GM12865 (cell line): Measurements from ENCODE around the gene EXD2.
"Not testable (repeated sequence)": the region's sequence is repeated elsewhere in the genome, so short reads cannot be mapped to it uniquely, and the experiment has no call there.

Source experiments
- DNase-seq: peaks from one replicate; pipeline ENCODE4 v3.0.0; 2010; ENCODE audit warnings: low read depth
- H3K4me3 ChIP-seq: 2 replicates; pipeline ENCODE4 v1.5.1; 2011; ENCODE audit warnings: mild to moderate bottlenecking, low read depth, low read length, control low read depth
- TF ChIP-seq, protein P1 (sequence below): IDR thresholded peaks from 2 replicates; pipeline ENCODE4 v1.5.1; 2011; ENCODE audit warnings: low read length, control low read depth, low read depth, inconsistent platforms; ENCODE audit not compliant: insufficient read depth; ENCODE audit errors: missing control alignments

Gene EXD2

DNA sequence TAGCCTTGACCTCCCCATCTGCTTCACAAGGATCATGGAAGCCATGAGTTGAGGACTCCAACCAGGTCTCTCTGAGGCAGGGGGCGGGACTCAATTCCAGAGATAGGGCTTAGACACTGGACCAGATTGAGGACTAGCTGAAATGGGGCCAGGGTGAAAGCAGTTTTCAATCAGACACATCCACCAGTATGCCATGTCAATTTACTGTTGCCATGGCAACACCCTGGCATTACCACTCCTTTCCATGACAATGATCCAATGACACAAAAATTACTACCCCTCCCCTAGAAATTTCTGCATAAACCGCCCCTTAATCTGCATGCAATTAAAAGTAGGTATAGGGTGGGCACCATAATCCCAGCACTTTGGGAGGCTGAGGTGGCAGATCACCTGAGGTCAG lies 19.7 kb upstream of the EXD2 start:
- TF ChIP-seq, protein P1, sequence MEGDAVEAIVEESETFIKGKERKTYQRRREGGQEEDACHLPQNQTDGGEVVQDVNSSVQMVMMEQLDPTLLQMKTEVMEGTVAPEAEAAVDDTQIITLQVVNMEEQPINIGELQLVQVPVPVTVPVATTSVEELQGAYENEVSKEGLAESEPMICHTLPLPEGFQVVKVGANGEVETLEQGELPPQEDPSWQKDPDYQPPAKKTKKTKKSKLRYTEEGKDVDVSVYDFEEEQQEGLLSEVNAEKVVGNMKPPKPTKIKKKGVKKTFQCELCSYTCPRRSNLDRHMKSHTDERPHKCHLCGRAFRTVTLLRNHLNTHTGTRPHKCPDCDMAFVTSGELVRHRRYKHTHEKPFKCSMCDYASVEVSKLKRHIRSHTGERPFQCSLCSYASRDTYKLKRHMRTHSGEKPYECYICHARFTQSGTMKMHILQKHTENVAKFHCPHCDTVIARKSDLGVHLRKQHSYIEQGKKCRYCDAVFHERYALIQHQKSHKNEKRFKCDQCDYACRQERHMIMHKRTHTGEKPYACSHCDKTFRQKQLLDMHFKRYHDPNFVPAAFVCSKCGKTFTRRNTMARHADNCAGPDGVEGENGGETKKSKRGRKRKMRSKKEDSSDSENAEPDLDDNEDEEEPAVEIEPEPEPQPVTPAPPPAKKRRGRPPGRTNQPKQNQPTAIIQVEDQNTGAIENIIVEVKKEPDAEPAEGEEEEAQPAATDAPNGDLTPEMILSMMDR: no peak
- no peak for DNase-seq
- no peak overlapping the region for H3K4me3 ChIP-seq

DNA sequence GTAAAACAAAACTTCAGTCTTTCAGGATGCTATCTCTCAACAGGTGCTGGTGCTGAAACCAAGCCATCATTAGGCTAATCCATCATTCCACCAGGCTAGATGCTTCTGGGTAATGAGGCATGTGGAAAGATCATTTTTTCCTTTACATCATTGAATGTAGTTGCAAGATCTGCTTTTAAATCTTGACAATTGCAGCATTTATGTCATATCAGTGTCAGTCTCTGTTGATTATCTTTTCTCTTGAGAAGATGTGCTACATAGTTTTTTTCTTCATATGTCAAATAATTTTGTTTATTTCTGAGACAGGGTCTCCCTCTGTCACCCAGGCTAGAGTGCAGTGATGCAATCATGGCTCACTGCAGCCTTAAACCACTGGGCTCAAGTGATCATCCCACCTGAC lies 16.2 kb upstream of the EXD2 start:
- TF ChIP-seq, protein P1: no peak
- H3K4me3 ChIP-seq: no peak overlapping the region
- DNase-seq: no peak

DNA sequence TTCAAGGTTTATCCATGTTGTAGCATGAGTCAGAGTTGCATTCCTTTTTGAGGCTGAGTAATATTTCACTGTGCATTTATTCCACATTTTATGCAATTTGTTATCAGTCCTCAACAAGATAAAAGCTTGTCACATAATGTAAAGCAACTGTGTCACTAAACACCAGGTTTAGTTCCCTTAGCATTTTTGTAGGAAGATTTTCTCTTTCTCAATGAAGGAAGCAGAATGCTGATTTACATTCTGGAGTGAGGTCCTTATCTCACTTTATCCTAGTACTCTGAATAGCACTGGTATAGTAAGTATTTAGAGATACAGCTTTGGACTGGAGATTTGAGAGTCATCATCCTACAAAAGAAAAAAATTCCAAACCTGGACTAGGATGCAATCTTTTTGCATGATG lies 9.8 kb upstream of the EXD2 start:
- DNase-seq: no peak
- TF ChIP-seq, protein P1: no peak
- no peak overlapping the region for H3K4me3 ChIP-seq

DNA sequence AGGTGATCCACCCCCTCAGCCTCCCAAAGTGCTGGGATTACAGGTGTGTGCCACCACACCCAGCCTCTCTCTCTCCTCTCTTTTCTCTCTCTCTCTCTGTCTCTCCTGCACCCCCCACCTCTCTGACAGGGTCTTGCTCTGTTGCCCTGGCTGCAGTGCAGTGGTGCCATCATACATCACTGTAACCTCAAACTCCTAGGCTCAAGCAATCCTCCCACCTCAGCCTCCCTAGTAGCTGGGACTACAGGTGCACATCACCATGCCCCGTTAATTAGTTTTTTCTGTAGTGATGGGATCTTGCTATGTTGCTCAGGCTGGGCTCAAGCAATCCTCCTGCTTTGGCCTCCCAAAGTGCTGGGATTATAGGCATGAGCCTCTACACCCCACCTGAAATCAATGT lies 8.7 kb upstream of the EXD2 start:
- not testable (repeated sequence) for DNase-seq, H3K4me3 ChIP-seq

DNA sequence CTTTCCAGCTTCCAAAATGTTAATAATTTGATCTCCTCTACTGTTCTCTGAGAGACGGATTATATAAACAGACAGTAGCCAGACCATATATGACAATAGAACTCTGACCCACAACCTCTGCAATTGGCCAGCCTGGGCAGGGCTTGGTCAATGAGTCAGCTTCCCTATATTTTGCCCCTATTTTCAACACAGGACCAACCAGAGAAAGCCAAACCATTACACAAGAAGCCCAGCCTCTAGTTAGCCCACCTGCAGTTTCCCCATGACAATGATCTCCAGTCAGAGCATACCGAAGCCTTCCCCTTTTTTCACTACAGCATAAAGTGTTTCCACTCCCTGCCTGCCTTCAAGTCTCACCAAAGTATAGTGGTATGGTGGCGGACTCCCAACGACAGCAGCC lies 7.6 kb upstream of the EXD2 start:
- TF ChIP-seq, protein P1: no peak
- no peak overlapping the region for H3K4me3 ChIP-seq
- DNase-seq: no peak

DNA sequence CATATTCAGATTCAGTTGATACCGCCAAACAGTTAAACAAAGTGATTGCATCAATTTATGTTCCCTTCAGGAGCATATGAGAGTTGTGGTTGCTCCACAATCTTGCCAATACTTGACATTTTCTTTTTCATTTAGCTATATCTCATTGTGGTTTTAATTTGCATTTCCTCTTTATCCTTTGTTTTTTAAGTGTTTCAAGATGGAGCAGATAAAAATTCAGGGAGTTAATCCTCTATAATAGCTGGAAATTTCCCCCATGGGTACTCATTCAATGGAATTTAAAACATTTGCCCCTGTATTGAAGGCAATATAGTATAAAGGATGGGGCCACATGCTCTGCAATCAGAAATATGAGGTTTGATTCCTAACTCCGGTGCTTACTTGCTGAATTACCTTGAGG lies 1.1 kb upstream of the EXD2 start:
- TF ChIP-seq, protein P1: no peak
- no peak for DNase-seq
- no peak overlapping the region for H3K4me3 ChIP-seq

DNA sequence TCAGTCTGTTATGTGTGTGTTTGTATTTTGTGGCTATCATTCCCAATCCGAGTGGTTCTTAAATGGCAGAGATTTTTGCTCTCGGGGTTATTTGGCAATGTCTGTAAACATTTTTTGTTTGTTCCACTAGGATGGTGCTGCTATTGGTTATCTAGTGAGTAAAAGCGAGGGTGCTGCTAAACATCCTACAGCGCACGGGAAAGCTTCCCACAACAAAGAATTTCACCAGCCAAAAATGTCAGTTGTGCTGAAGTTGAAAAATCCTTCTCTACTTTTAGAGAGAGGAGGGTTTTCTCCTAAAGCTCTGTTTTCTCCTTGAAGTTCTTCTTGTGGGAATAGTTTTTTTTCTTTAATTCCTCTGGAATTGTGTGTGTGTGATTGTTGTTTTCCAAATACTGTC lies 2.4 kb downstream of the EXD2 start:
- TF ChIP-seq, protein P1: no peak
- H3K4me3 ChIP-seq: no peak overlapping the region
- no peak for DNase-seq

DNA sequence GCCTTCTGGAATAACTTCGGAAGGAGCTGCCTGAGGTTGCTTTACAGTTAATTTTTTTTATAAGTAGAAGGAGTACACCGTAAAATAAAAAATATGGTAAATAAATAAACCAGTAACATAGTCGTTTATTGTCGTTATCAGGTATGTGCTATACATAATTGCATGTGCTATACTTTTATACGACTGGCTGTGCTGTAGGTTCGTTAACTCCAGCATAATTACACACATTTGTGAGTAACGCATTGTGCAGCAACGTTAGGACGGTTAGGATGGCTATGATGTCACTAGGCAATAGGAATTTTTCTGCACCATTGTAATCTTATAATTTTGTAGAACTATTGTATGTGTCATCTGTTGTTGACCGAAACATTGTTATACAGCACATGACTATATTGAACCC lies 8.5 kb downstream of the EXD2 start:
- TF ChIP-seq, protein P1: no peak

More for the DNA sequence above, 8.5 kb downstream of the EXD2 start:
- no peak overlapping the region for H3K4me3 ChIP-seq
- no peak for DNase-seq
